ENCODE data around the gene SIK1.
"Not testable (repeated sequence)": the region's sequence is repeated elsewhere in the genome, so short reads cannot be mapped to it uniquely, and the experiment has no call there.

SIK1 gene

DNA sequence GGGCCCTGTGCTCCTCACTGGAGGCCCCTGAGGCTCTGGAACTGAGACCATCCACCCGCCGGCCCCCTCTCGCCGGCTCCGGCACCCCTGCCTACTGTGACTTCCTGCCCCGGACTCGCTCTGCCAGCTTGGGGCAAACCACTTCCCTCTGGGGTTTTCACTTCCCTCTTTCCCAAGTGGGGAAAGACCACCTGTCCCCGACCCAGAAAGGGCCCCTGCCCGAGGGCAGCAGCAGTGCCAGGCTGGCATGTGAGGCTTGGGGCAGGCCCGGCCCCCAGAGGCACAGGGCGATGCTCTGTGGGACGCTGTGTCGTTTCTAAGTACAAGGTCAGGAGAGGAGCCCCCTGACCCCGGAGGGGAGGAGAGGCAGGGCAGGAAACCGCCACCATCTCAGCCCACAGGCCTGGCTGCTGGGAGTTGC, 27.3 kb downstream of the SIK1 start:
- not testable (repeated sequence) for FAIRE-seq

DNA sequence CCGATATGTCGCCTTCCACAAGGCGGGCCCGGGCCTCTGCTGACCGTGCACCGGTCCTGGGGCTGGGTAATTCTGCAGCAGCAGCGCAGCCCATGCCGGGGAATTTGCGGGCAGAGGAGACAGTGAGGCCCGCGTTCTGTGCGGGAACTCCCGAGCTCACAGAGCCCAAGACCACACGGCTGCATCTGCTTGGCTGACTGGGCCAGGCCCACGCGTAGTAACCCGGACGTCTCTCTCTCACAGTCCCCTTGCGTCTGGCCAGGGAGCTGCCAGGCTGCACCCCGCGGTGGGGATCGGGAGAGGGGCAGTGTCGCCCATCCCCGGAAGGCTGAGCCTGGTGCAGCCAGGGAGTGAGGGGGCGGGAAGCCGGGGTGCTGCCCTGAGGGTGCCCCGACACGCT, 27.8 kb downstream of the SIK1 start:
- DNase-seq (ENCODE audit: insufficient read length, low spot score); FAIRE-seq: not testable (repeated sequence)

More for the DNA sequence above, 27.3 kb downstream of the SIK1 start:
- DNase-seq (ENCODE audit: insufficient read length, low spot score), result not testable (repeated sequence)

DNA sequence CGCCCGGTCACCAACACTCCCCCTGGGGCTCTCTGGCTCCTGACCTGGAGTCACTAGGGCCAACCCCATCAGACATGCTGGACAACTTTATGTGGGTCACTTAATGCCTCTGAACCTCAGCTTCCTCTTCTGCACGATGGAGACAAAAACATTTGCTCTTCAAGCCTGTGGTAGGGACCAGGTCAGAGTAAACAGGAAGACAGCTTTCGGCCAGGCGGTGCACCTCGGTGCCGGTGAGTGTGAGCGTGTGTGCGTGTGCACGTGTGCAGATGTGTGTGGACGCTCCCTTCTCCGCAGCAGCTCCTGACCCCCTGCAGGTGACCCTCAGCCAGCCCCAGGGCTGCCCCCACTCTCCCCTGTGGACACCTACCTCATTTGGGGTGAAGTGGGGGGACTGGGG, 28.4 kb downstream of the SIK1 start:
- not testable (repeated sequence) for FAIRE-seq; DNase-seq (ENCODE audit: insufficient read length, low spot score)

DNA sequence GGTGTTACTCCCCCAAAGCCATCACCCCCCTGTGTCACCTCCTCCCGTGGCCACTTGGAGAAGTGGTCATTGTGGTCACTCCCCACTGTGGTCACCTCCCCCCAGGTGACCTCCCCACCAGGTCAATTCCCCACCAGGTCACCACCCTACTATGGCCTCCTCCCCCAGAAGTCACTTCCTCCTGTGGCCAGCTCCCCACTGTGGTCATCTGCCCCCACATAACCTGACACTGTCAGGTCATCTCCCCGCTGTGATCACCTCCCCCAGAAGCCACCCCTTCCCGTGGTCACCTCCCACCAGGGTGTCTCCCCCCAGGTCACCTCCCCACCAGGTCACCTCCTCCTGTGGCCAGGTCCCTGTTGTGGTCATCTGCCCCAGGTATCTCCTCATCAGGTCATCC, 28.9 kb downstream of the SIK1 start:
- DNase-seq (ENCODE audit: insufficient read length, low spot score); FAIRE-seq: not testable (repeated sequence)

DNA sequence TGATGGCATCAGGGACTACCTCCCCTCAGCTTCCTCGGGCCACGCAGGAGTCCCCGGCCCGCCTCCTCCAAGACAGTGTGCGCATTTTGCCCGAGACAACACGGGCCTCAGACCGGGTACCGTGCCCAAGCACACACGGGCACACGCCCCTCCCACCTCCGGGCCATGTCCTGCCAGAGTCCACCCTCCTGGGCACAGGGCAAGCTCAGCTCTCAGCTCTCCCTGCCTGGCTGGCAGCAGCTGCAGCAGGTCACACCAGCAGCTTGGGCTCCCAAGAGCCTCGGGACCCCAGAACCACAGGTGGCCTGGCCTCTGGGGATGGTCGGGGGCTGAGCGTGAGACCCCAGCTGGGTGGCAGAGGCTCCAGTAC, 29.5 kb downstream of the SIK1 start:
- FAIRE-seq; DNase-seq (ENCODE audit: insufficient read length, low spot score): not testable (repeated sequence)

DNA sequence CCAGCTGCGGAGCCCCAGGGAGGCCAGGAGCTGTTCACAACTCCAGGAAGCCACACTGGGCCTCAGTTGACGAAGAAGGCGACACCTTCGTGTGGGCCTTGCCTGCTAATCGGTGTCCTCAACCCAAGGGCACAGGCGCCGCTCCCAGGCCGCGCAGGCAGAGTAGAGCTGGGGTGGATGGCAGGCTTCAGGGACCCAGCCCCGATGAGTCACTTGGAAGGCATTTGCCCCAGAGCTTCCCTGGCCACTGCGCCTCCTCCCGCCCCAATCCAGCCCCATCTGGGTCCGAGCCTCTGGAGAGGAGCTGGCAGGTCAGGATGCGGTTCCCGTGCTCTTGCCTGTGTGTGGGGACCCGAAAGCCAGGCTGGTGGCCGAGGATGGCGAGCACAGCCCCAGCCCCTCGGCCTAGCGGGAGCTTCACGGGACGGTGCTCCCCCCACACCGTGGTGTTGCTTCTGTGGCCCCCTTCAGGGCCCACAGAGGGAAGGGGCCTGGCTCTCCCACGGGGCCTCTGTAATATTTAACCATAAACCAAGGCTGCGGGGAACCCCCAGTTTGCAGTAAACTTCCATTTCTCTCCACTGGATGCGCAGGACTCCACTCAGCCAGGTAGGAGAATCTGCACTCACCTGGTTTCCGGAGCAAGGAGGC, 30.0 kb downstream of the SIK1 start:
- not testable (repeated sequence) for DNase-seq (ENCODE audit: insufficient read length, low spot score); FAIRE-seq

DNA sequence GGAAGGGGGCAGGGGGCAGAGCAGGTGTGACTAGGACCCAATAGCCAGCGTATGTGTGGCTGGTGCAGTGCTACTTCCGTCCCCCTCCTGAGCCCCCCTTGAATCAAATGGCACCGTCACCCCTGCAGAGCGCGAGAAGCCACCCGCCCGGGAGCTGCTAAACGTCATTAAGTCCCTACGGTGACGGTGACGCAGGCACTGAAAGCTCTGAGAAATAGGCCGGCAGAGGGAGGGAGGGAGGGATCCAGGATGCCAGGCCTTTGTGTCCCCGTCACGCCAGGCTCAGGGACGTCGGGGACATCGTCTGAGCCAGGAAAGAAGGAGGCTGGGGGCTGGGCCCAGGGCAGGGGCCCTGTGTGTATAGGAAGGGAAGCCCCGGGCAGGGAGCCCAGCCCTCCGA, 43.6 kb downstream of the SIK1 start:
- not testable (repeated sequence) for FAIRE-seq

DNA sequence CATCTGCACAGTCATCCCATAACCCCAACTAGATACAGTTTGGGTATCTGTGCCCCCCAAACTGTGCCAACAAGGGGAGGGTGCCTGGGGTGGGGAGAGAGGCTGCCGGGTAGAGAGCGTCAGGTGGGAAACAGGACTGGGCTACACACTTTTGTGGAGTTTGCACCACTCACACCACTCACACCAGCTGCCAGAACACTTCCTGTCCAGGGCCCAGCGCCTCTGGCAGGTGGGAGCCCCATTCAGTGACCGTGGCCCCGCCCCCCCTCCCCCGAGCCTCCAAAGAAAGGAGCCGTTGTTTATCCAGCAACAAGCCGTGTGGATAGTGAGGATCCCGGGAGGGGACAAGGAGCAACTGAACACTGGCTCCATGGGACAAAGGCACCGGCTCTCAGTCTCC, 44.0 kb downstream of the SIK1 start:
- not testable (repeated sequence) for DNase-seq (ENCODE audit: insufficient read length, low spot score); FAIRE-seq

More for the DNA sequence above, 43.6 kb downstream of the SIK1 start:
- not testable (repeated sequence) for DNase-seq (ENCODE audit: insufficient read length, low spot score)

DNA sequence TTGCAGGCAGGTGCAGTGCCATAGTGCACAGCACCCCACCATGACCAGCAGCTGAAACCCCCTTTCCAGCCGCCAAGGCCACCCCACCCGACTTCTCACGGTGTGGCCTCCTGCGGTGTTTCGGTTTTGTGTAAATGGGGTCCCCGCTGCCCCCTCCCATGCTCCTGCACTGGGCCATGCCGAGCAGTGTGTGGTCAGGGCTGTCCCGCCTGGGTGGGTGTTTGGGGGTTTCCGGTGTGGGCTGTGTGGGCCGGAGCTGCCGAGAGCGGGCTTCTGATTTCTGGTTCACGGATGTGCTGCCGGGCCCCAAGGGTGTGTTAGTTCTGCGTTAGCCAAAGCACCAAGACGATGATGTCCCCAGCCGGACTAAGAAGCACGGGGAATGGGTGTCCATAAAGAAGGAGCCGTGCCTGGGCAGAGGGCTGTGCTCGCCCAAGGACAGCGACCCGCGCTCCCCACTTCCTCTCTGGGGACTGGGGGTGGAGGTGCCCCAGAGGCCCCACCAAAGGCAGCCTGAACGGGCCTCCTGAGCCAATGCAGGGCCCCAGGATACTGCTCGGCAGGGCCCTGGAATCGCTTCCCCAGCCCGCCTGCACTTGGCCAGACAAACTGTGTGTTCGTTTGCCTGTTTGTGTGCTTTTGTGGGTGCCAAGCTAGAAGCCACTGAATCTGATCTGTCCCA, 45.9 kb downstream of the SIK1 start:
- not testable (repeated sequence) for FAIRE-seq; DNase-seq (ENCODE audit: insufficient read length, low spot score)

DNA sequence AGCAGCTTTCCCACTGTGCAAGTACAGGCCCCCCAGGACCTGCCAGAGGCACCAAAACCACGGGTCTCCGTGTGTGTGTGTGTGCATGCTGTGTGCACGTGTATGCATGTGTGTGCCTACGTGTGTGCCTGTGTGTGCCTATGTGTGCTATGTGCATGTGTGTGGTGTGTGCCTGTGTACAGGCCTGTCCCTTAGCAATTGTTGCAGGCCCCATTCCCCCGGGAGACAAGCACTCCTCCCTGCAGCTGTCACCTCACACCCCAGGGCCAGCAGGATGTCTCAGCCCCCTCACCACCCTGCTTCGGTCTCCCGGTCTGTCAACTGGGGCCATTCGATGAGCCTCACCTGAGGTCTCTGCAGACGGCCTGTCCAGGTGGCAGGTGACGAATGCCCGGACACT, 46.6 kb downstream of the SIK1 start:
- not testable (repeated sequence) for DNase-seq (ENCODE audit: insufficient read length, low spot score); FAIRE-seq

DNA sequence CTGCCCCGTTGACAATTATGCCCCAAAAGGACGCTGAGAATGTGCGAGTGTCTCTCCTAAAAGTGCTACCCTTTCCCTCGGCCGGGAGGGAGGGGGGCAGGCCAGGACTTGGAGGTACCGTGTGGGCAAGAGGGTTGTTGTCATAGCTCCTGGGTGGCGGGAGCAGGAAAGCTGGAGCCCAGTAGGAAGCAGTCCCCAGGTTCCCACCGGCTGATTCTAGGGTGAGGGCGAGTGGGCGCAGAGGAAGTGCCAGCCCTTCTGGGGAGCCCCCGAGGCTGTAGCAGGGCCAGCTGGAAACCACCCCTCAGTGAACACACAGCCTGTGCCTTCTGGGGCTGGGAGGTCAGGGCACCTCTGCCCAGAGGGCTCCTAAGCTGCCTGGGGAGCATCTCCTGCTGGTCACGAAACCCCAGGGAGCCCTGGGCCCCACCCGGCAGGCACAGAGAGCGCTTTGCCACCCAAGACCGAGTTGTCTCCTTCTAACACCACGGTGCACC, 47.3 kb downstream of the SIK1 start:
- FAIRE-seq; DNase-seq (ENCODE audit: insufficient read length, low spot score): not testable (repeated sequence)

DNA sequence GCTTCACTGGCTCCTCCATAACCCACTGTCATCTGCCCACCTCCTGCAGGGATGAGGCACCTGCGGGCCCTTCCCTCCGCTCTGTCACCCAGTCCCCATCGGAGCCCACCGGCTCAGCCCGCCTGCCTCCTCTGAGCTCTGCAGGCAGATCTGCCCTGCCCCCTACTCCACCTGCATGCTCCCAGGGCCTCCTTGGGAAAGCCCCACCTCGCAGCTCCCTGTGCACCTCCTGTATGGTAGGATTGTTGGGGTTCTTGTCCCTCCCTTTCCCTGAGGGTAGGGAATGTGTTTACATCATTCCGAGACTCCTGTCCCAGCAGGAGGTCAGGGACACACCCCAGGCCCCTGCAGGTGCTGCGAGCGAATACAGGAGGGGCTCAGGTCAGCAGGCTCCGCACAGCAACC, 50.5 kb downstream of the SIK1 start:
- FAIRE-seq (no peak), DNase-seq (ENCODE audit: insufficient read length, low spot score) (no peak)
- TF ChIP-seq, protein P1, sequence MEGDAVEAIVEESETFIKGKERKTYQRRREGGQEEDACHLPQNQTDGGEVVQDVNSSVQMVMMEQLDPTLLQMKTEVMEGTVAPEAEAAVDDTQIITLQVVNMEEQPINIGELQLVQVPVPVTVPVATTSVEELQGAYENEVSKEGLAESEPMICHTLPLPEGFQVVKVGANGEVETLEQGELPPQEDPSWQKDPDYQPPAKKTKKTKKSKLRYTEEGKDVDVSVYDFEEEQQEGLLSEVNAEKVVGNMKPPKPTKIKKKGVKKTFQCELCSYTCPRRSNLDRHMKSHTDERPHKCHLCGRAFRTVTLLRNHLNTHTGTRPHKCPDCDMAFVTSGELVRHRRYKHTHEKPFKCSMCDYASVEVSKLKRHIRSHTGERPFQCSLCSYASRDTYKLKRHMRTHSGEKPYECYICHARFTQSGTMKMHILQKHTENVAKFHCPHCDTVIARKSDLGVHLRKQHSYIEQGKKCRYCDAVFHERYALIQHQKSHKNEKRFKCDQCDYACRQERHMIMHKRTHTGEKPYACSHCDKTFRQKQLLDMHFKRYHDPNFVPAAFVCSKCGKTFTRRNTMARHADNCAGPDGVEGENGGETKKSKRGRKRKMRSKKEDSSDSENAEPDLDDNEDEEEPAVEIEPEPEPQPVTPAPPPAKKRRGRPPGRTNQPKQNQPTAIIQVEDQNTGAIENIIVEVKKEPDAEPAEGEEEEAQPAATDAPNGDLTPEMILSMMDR (IDR thresholded peaks at IDR 0.05; ENCODE audit: insufficient read depth, missing control alignments), result no peak

DNA sequence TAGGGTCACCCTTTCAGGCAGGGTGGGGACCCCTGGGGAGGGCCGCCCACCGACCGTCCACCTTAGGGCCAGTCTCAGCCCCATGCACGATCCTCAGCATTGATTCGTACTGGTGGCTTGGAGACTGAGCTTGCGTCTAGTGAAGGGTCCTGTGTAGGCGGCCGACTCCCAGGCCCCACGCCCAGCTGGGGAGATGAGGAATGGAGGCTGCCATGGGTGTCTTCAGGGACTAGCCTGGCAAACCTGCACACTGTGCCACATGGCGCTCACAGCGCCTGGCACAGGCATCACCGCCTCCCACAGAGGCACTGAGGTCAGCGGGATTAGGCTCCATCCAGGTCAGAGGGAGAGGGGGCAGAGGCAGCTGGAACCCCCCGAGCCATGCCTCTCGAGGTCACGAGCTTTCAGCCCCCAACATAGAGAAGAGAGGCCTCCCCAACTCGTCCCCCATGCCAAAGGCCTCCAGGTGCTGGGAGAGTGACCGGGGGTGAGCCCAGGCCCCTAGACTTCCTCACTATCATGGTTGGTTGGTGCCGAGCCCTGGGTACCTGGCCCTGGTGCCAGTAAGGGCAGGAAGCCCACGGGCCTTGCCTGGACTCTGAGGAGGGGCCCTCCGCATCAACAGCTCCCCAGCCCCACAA, 51.0 kb downstream of the SIK1 start:
- no peak for FAIRE-seq
- TF ChIP-seq, protein P1 (IDR thresholded peaks at IDR 0.05; ENCODE audit: insufficient read depth, missing control alignments), result no peak
- no peak for DNase-seq (ENCODE audit: insufficient read length, low spot score)

All from D721Med (cell line).